ENCODE results near the gene SETD2.

The SETD2 gene

GRCh38 chr3:46993986-46994385, 169.9 kb downstream of the SETD2 start:
- TF ChIP-seq CTCF (IDR thresholded peaks at IDR 0.05; ENCODE audit: low read depth, low read length) (no peak), EZH2phosphoT487 (IDR thresholded peaks at IDR 0.05; ENCODE audit: low read depth) (no peak)
- peaks cover 42% of the 10 kb centered on the region for H3K36me3 ChIP-seq (replicated peaks; ENCODE audit: low read depth, low read length)
- peaks cover 28% of the 10 kb centered on the region for H3K4me1 ChIP-seq (ENCODE audit: low read length)
- no peak overlapping the region for H3K4me2 ChIP-seq (ENCODE audit: low read length)
- no peak overlapping the region for H3K9ac ChIP-seq (ENCODE audit: low read length)
- no peak overlapping the region for H3K27ac ChIP-seq (ENCODE audit: low read length)
- H3K27me3 ChIP-seq (ENCODE audit: low read depth, low read length), result no peaks in the 10 kb centered on the region
- H4K20me1 ChIP-seq (ENCODE audit: insufficient read depth, low read length), result no peaks in the 10 kb centered on the region
- no peaks in the 10 kb centered on the region for H3K79me2 ChIP-seq (ENCODE audit: low read length)
- H3K4me3 ChIP-seq (ENCODE audit: low read length), result no peak overlapping the region
- H2AFZ ChIP-seq (ENCODE audit: low read depth, low read length), result no peak overlapping the region
- H3K9me3 ChIP-seq (ENCODE audit: insufficient read depth, low read length), result no peaks in the 10 kb centered on the region

GRCh38 chr3:46993292-46993691, 170.6 kb downstream of the SETD2 start:
- peaks cover 38% of the 10 kb centered on the region for H3K36me3 ChIP-seq (replicated peaks; ENCODE audit: low read depth, low read length)
- no peaks in the 10 kb centered on the region for H3K27me3 ChIP-seq (ENCODE audit: low read depth, low read length)
- H3K9me3 ChIP-seq (ENCODE audit: insufficient read depth, low read length), result no peaks in the 10 kb centered on the region
- H2AFZ ChIP-seq (ENCODE audit: low read depth, low read length), result no peak overlapping the region
- TF ChIP-seq CTCF (IDR thresholded peaks at IDR 0.05; ENCODE audit: low read depth, low read length), result no peak
- TF ChIP-seq EZH2phosphoT487 (IDR thresholded peaks at IDR 0.05; ENCODE audit: low read depth), result no peak
- peaks cover 28% of the 10 kb centered on the region for H3K4me1 ChIP-seq (ENCODE audit: low read length)
- H3K4me3 ChIP-seq (ENCODE audit: low read length), result no peak overlapping the region
- no peaks in the 10 kb centered on the region for H4K20me1 ChIP-seq (ENCODE audit: insufficient read depth, low read length)
- H3K4me2 ChIP-seq (ENCODE audit: low read length), result no peak overlapping the region
- H3K9ac ChIP-seq (ENCODE audit: low read length), result no peak overlapping the region
- H3K79me2 ChIP-seq (ENCODE audit: low read length), result no peaks in the 10 kb centered on the region
- H3K27ac ChIP-seq (ENCODE audit: low read length), result no peak overlapping the region

- Histone ChIP-seq H3K9me3 (ENCODE audit: insufficient read depth, low read length) (no peaks in the 10 kb centered on the region), H3K27ac (ENCODE audit: low read length) (no peak overlapping the region), H3K4me1 (ENCODE audit: low read length) (peaks cover 38% of the 10 kb centered on the region)
These were observed 171.7 kb downstream of the SETD2 start for GRCh38 chr3:46992231-46992630.

More at GRCh38 chr3:46992231-46992630, 171.7 kb downstream of the SETD2 start:
- Histone ChIP-seq H3K79me2 (ENCODE audit: low read length) (peaks cover 7% of the 10 kb centered on the region), H3K36me3 (replicated peaks; ENCODE audit: low read depth, low read length) (peaks cover 30% of the 10 kb centered on the region), H3K9ac (ENCODE audit: low read length) (no peak overlapping the region), H4K20me1 (ENCODE audit: insufficient read depth, low read length) (no peaks in the 10 kb centered on the region), H3K4me2 (ENCODE audit: low read length) (no peak overlapping the region), H3K4me3 (ENCODE audit: low read length) (no peak overlapping the region), H3K27me3 (ENCODE audit: low read depth, low read length) (no peaks in the 10 kb centered on the region), H2AFZ (ENCODE audit: low read depth, low read length) (no peak overlapping the region)
- TF ChIP-seq CTCF (IDR thresholded peaks at IDR 0.05; ENCODE audit: low read depth, low read length) (no peak), EZH2phosphoT487 (IDR thresholded peaks at IDR 0.05; ENCODE audit: low read depth) (no peak)
